HepG2 (cell line): Measurements from ENCODE around the gene NUDT3. TPM values are rescaled to one million over a fixed set of nuclear protein-coding genes. Genes with fewer than 3 reads are reported as not detected.

ENCODE experiments used
- ETV5 ChIP-seq: IDR thresholded peaks from 2 replicates; pipeline ENCODE4 v1.6.1; 2018; ENCODE audit warnings: missing biosample characterization, missing genetic modification reagents, inconsistent platforms, borderline replicate concordance
- HHEX ChIP-seq: IDR thresholded peaks from 2 replicates; pipeline ENCODE4 v1.6.1; 2016; ENCODE audit warnings: control low read depth
- IRF1 ChIP-seq: sonication (generic); formaldehyde crosslinking; IDR thresholded peaks from 2 replicates; pipeline ENCODE4 v1.4.0; 2020; ENCODE audit warnings: low read depth, mild to moderate bottlenecking, missing genetic modification reagents
- KDM2A ChIP-seq: sonication (generic); formaldehyde crosslinking; IDR thresholded peaks from 2 replicates; pipeline ENCODE4 v1.4.0; 2020; ENCODE audit warnings: low read depth, missing genetic modification reagents, borderline replicate concordance
- KLF9 ChIP-seq: IDR thresholded peaks from 2 replicates; pipeline ENCODE4 v1.6.1; 2016; ENCODE audit warnings: low read depth
- NCOA2 ChIP-seq: sonication (generic); formaldehyde crosslinking; IDR thresholded peaks from 2 replicates; pipeline ENCODE4 v1.8.0; 2022; ENCODE audit warnings: inconsistent platforms
- NFAT5 ChIP-seq: sonication (generic); formaldehyde crosslinking; IDR thresholded peaks from 2 replicates; pipeline ENCODE4 v1.4.0; 2020; ENCODE audit warnings: missing genetic modification reagents
- RXRB ChIP-seq: IDR thresholded peaks from 2 replicates; pipeline ENCODE4 v1.6.1; 2016; ENCODE audit warnings: borderline replicate concordance, missing genetic modification reagents, missing compliant biosample characterization
- TGIF2 ChIP-seq: IDR thresholded peaks from 2 replicates; pipeline ENCODE4 v1.6.1; 2016; ENCODE audit warnings: control low read depth, missing compliant biosample characterization
- TOPORS ChIP-seq: sonication (generic); formaldehyde crosslinking; IDR thresholded peaks from 2 replicates; pipeline ENCODE4 v1.8.0; 2023; ENCODE audit warnings: mild to moderate bottlenecking, missing genetic modification reagents
- ZBTB37 ChIP-seq: sonication (generic); formaldehyde crosslinking; IDR thresholded peaks from 2 replicates; pipeline ENCODE4 v1.4.0; 2020; ENCODE audit warnings: mild to moderate bottlenecking, missing genetic modification reagents
- ZNF512B ChIP-seq: sonication (generic); formaldehyde crosslinking; IDR thresholded peaks from 2 replicates; pipeline ENCODE4 v1.5.1; 2020; ENCODE audit warnings: missing genetic modification reagents, mild to moderate bottlenecking, borderline replicate concordance
- ZNF687 ChIP-seq: sonication (generic); formaldehyde crosslinking; IDR thresholded peaks from 2 replicates; pipeline ENCODE4 v1.5.1; 2020; ENCODE audit warnings: mild to moderate bottlenecking, missing genetic modification reagents, moderate library complexity
- polyA plus RNA-seq, 8 experiments: library from polyadenylated mRNA; depleted of rRNA in 3 of 8; stranded (reverse) in 7 of 8; unstranded in 1 of 8; fragments of >200 nt; fragmentation: Illumina TruSeq in 4 of 8; extraction: Trizol in 4 of 8; gene quantifications; 2 replicates each; pipeline versions ENCODE4 v1.2.1 to v1.2.3, GENCODE V29; 2011 to 2016; ENCODE audit warnings: low read depth in 4 of 8, missing spikeins in 1 of 8, mixed read lengths in 1 of 8; ENCODE audit not compliant: insufficient read depth in 1 of 8
- total RNA-seq, 5 experiments: library from RNA; depleted of rRNA; stranded (reverse); fragments of >200 nt; fragmentation: Illumina TruSeq; extraction: Trizol; gene quantifications; 2 replicates each; pipeline ENCODE4 v1.2.3, GENCODE V29; 2016; ENCODE audit warnings: low read depth in 1 of 5

Gene NUDT3
- total and polyA plus RNA-seq, 2 of the 13 experiments (the other 11 are each of a cell fraction or from before 2014, with no cell fraction given): 20.2 to 20.6 TPM

- TF ChIP-seq ZNF687 (CRISPR knock-in tag) (peak; percentile 62), NFAT5 (no peak), TOPORS (CRISPR knock-in tag) (no peak), KDM2A (CRISPR knock-in tag) (peak; percentile 72), RXRB (CRISPR knock-in tag) (0 out of 2 replicates have a peak, but pooled peaks have one; percentile 28), ZBTB37 (CRISPR knock-in tag) (no peak), KLF9 (no peak), NCOA2 (no peak; the same call in 1 of the 2 replicates), TGIF2 (no peak), HHEX (CRISPR knock-in tag) (no peak), ZNF512B (CRISPR knock-in tag) (no peak), ETV5 (CRISPR knock-in tag) (no peak), IRF1 (CRISPR knock-in tag) (no peak)
Observed at GRCh38 chr6:34246563-34247391, 145.7 kb downstream of the NUDT3 start (continued).
